GM12878 (cell line): ENCODE data around the gene HSPA2. TPM values are rescaled to one million over a fixed set of nuclear protein-coding genes. Genes with fewer than 3 reads are reported as not detected.

Experiments
- ATAC-seq: fragments of 200-7000 bp; cut with Tn5 transposase; 3 replicates; pipeline ENCODE4 v1.9.1; 2020; ENCODE audit warnings: mild to moderate bottlenecking, moderate library complexity
- BruUV-seq: library from RNA; stranded (reverse); fragments of 400-500 nt; replicated peaks from 2 replicates; lab custom pipeline; 2021; lab: Mats Ljungman, UMichigan
- CTCF ChIA-PET: fragments of 300-600 bp; sonication (Branson Sonifier 250); formaldehyde crosslinking; extraction: SDS; loops from one replicate; lab custom pipeline; 2021; ENCODE audit warnings: inconsistent platforms; lab: Yijun Ruan, JAX
- POLR2A ChIA-PET: fragments of 350-600 bp; formaldehyde crosslinking; extraction: SDS; loops from one replicate; lab custom pipeline; 2021; ENCODE audit warnings: inconsistent platforms; lab: Charles Lee
- RAD21 ChIA-PET: fragments of 300-600 bp; sonication (Branson Sonifier 250); formaldehyde crosslinking; loops from one replicate; lab custom pipeline; 2023; ENCODE audit warnings: antibody characterized with exemption; ENCODE audit not compliant: unreplicated experiment; lab: Charles Lee
- SMC1A ChIA-PET: fragments of 300-600 bp; sonication (Branson Sonifier 250); formaldehyde crosslinking; loops from one replicate; lab custom pipeline; 2023; ENCODE audit not compliant: unreplicated experiment, uncharacterized antibody; lab: Charles Lee
- DNase-seq: peaks from one replicate; pipeline ENCODE4 v3.0.0-alpha.2; 2011; ENCODE audit warnings: low read depth, low spot score
- FAIRE-seq: peaks from 3 replicates; lab custom pipeline; 2011; peaks lifted over from hg19 to GRCh38; lab: Jason Lieb, UNC
- H2AFZ ChIP-seq: 2 replicates; pipeline ENCODE4 v1.6.0; 2011; ENCODE audit warnings: low read depth, low read length, control low read depth; ENCODE audit not compliant: control insufficient read depth
- H3K27ac ChIP-seq: 2 replicates; pipeline ENCODE4 v1.5.1; 2011; ENCODE audit warnings: control low read depth; ENCODE audit not compliant: control insufficient read depth, insufficient read depth
- H3K27me3 ChIP-seq, 2 experiments: replicated peaks in 1 of 2; 2 replicates each; pipeline versions ENCODE4 v1.6.0 to v1.6.1; 2011; ENCODE audit warnings: low read length in 1 of 2; ENCODE audit not compliant: control insufficient read depth in 2 of 2, insufficient read depth in 2 of 2
- H3K36me3 ChIP-seq, 2 experiments: 2 replicates each; pipeline ENCODE4 v1.5.1; 2011; ENCODE audit warnings: low read length in 1 of 2; ENCODE audit not compliant: control insufficient read depth in 2 of 2, insufficient read depth in 2 of 2
- H3K4me1 ChIP-seq: 2 replicates; pipeline ENCODE4 v1.6.1; 2011; ENCODE audit warnings: mild to moderate bottlenecking, low read length, moderate library complexity, mixed read lengths; ENCODE audit not compliant: control insufficient read depth, insufficient read depth
- H3K4me2 ChIP-seq: 2 replicates; pipeline ENCODE4 v1.6.0; 2011; ENCODE audit warnings: control low read depth; ENCODE audit not compliant: control insufficient read depth, insufficient read depth
- H3K4me3 ChIP-seq: fragments of 200-600 bp; sonication (generic); 2 replicates; pipeline ENCODE4 v1.5.1; 2016
- H3K79me2 ChIP-seq: 2 replicates; pipeline ENCODE4 v1.6.0; 2011; ENCODE audit warnings: low read length; ENCODE audit not compliant: control insufficient read depth, insufficient read depth
- H3K9ac ChIP-seq: 2 replicates; pipeline ENCODE4 v1.8.0; 2011; ENCODE audit warnings: low read length, control low read depth, mixed read lengths; ENCODE audit not compliant: control insufficient read depth, insufficient read depth
- H3K9me3 ChIP-seq: replicated peaks from 3 replicates; pipeline ENCODE4 v1.5.1; 2011; ENCODE audit warnings: mild to moderate bottlenecking, low read length; ENCODE audit not compliant: control insufficient read depth, insufficient read depth
- H4K20me1 ChIP-seq: 2 replicates; pipeline ENCODE4 v1.6.0; 2011; ENCODE audit not compliant: control insufficient read depth, insufficient read depth
- BACH1 ChIP-seq: fragments of 450-650 bp; IDR thresholded peaks from 2 replicates; pipeline ENCODE4 v1.6.1; 2017; ENCODE audit warnings: mild to moderate bottlenecking, borderline replicate concordance
- CEBPB ChIP-seq, 2 experiments: fragments of 150-350 bp in 1 of 2; IDR thresholded peaks; 2 replicates each; pipeline ENCODE4 v1.6.1; 2012 to 2014; ENCODE audit warnings: low read depth in 2 of 2, low read length in 2 of 2, borderline replicate concordance in 1 of 2, inconsistent platforms in 1 of 2
- EED ChIP-seq: sonication (generic); IDR thresholded peaks from 2 replicates; pipeline ENCODE4 v1.6.1; 2016; ENCODE audit warnings: antibody characterized with exemption, low read depth
- FOXM1 ChIP-seq: IDR thresholded peaks from 2 replicates; pipeline ENCODE4 v1.6.1; 2012; ENCODE audit warnings: low read depth, mild to moderate bottlenecking, inconsistent platforms, low read length, moderate library complexity
- JUNB ChIP-seq: IDR thresholded peaks from 2 replicates; pipeline ENCODE4 v1.6.1; 2016; ENCODE audit warnings: antibody characterized with exemption, mild to moderate bottlenecking
- KAT2A ChIP-seq: conservative IDR thresholded peaks from 2 replicates; pipeline ENCODE4 v1.6.1; 2011; ENCODE audit warnings: low read depth, low read length; ENCODE audit not compliant: control insufficient read depth
- NBN ChIP-seq: fragments of 450-650 bp; IDR thresholded peaks from 2 replicates; pipeline ENCODE4 v1.6.1; 2016
- NFIC ChIP-seq: IDR thresholded peaks from 2 replicates; pipeline ENCODE4 v1.6.1; 2012; ENCODE audit warnings: low read depth, mild to moderate bottlenecking, inconsistent platforms, low read length, moderate library complexity
- NR2C2 ChIP-seq: IDR thresholded peaks from 2 replicates; pipeline ENCODE4 v1.6.1; 2011; ENCODE audit warnings: borderline replicate concordance, low read depth; ENCODE audit not compliant: control insufficient read depth, insufficient read length
- RAD21 ChIP-seq: IDR thresholded peaks from 2 replicates; pipeline ENCODE4 v1.6.1; 2011; ENCODE audit warnings: mild to moderate bottlenecking, low read depth, low read length, moderate library complexity; ENCODE audit not compliant: insufficient read depth
- RAD51 ChIP-seq: fragments of 450-650 bp; IDR thresholded peaks from 2 replicates; pipeline ENCODE4 v1.6.1; 2016; ENCODE audit warnings: moderate library complexity, mild to moderate bottlenecking, inconsistent platforms
- RB1 ChIP-seq: fragments of 450-650 bp; formaldehyde crosslinking; IDR thresholded peaks from 2 replicates; pipeline ENCODE4 v1.6.1; 2017; ENCODE audit warnings: mild to moderate bottlenecking, borderline replicate concordance
- TAF1 ChIP-seq: IDR thresholded peaks from 2 replicates; pipeline ENCODE4 v1.6.1; 2011; ENCODE audit warnings: mild to moderate bottlenecking, low read depth, low read length, borderline replicate concordance
- ZNF207 ChIP-seq: fragments of 450-650 bp; IDR thresholded peaks from 2 replicates; pipeline ENCODE4 v1.6.1; 2014; ENCODE audit warnings: antibody characterized with exemption, mild to moderate bottlenecking, borderline replicate concordance
- ZNF24 ChIP-seq: fragments of 450-650 bp; IDR thresholded peaks from 2 replicates; pipeline ENCODE4 v1.6.1; 2017; ENCODE audit warnings: antibody characterized with exemption, mild to moderate bottlenecking
- ZNF622 ChIP-seq: fragments of 450-650 bp; IDR thresholded peaks from 2 replicates; pipeline ENCODE4 v1.6.1; 2017; ENCODE audit warnings: mild to moderate bottlenecking, inconsistent platforms
- WGBS: methylation state at CpG from one replicate; pipeline ENCODE4 v1.1.6; 2016; ENCODE audit warnings: low lambda C conversion rate; ENCODE audit not compliant: insufficient replicate concordance, insufficient coverage; ENCODE audit errors: missing lambda C conversion rate; 5-methylcytosine and 5-hydroxymethylcytosine counted together
- in situ Hi-C: fragments of 300-500 bp; cut with MboI; formaldehyde crosslinking; loops from 9 replicates; pipeline ENCODE4 v1.14.3; 2018; ENCODE audit warnings: mixed read lengths
- intact Hi-C: fragments of 100-400 bp; cut with micrococcal nuclease; formaldehyde crosslinking; loops from one replicate; pipeline ENCODE4 v1.14.2; 2022; ENCODE audit not compliant: unreplicated experiment
- polyA plus RNA-seq, 11 experiments: library from polyadenylated mRNA; depleted of rRNA in 4 of 11; unstranded in 6 of 11; stranded (reverse) in 5 of 11; fragments of >200 nt; fragmentation: Nextera tagmentation in 4 of 11; fragmentation: Illumina TruSeq in 1 of 11; extraction: Ambion mirVana in 4 of 11; extraction: Trizol in 1 of 11; gene quantifications; 1 replicate in 1 of 11; 2 replicates in 10 of 11; pipeline versions ENCODE4 v1.2.1 to v1.2.3, GENCODE V29; 2011 to 2016; ENCODE audit warnings: inconsistent platforms in 2 of 11, missing spikeins in 2 of 11, low read depth in 1 of 11
- total RNA-seq, 4 experiments: library from RNA; depleted of rRNA in 3 of 4; stranded (reverse); fragments of >200 nt in 3 of 4; fragmentation: Illumina TruSeq in 1 of 4; extraction: Trizol in 1 of 4; gene quantifications; 2 replicates each; pipeline versions ENCODE4 v1.2.1 to v1.2.3, GENCODE V29; 2013 to 2021
- TF ChIP-seq, protein P1 (sequence below): fragments of 150-350 bp; IDR thresholded peaks from 2 replicates; pipeline ENCODE4 v1.6.1; 2014; ENCODE audit warnings: mild to moderate bottlenecking, low read depth, low read length
- TF ChIP-seq, protein P2 (sequence below): IDR thresholded peaks from 2 replicates; pipeline ENCODE4 v1.6.1; 2012; ENCODE audit warnings: low read depth, low read length, improper control_type of control experiment

HSPA2 gene
- total and polyA plus RNA-seq, 10 of the 15 experiments (the other 5 are each of a cell fraction or from before 2014, with no cell fraction given), result 0.02 to 1.2 (median 0.65) TPM

DNA sequence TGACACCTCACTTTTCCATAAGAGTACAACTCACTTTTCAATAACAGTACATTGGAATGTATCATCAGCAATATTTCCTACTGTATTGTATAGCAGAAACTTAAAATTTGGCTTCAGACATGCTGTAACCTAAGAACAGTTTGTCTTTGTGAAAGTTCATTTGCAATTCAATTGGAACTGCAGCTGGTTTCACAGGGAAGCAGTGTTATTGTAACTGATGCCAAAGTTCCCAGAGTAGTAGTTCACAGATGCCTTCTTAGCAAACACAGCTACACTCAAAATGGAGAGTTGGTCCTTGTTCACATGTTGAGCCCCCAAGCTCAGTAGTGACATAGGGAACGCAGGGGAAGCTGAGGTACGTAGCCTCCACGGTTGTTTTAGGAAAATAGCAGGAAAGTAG is 32.6 kb downstream of the HSPA2 start:
- no peaks in the 10 kb centered on the region for H3K4me1 ChIP-seq
- H3K79me2 ChIP-seq, result no peaks in the 10 kb centered on the region
- DNase-seq (no peak), FAIRE-seq (no peak), ATAC-seq (no peak)
- CTCF ChIA-PET, result interaction anchor here (1.3 kb wide), 1 partner anchor 64 kb away, joined by 4 read pairs; no protein-coding TSS in a partner anchor
- H3K27ac ChIP-seq, result no peak overlapping the region
- H3K4me3 ChIP-seq, result no peak overlapping the region
- in situ Hi-C loops, result no loop called here
- TF ChIP-seq JUNB (no peak), CEBPB (IDR thresholded peaks at IDR 0.05; ENCODE audit: borderline replicate concordance in 1 of 2, low read depth in 2 of 2, low read length in 2 of 2) (no peak), NFIC (no peak), TAF1 (no peak), RB1 (no peak)
- H3K9ac ChIP-seq, result no peak overlapping the region
- SMC1A ChIA-PET, result interaction anchor here (1.3 kb wide), 1 partner anchor 17 kb away, joined by 4 read pairs; no protein-coding TSS in a partner anchor
- H2AFZ ChIP-seq, result no peak overlapping the region
- POLR2A ChIA-PET, result interaction anchor here (0.6 kb wide), 1 partner anchor 1107 kb away, joined by 7 read pairs; no protein-coding TSS in a partner anchor
- WGBS, result 25% methylated on average over 3 of the region's 3 CpGs
- no peaks in the 10 kb centered on the region for H4K20me1 ChIP-seq
- no TSS peak for BruUV-seq
- H3K27me3 ChIP-seq, result no peaks in the 10 kb centered on the region; a peak in 1 of 4 replicates
- H3K9me3 ChIP-seq, result no peaks in the 10 kb centered on the region
- RAD21 ChIA-PET, result no interaction called here
- intact Hi-C loops, result no loop called here
- no peak overlapping the region for H3K4me2 ChIP-seq
- H3K36me3 ChIP-seq, result no peaks in the 10 kb centered on the region

DNA sequence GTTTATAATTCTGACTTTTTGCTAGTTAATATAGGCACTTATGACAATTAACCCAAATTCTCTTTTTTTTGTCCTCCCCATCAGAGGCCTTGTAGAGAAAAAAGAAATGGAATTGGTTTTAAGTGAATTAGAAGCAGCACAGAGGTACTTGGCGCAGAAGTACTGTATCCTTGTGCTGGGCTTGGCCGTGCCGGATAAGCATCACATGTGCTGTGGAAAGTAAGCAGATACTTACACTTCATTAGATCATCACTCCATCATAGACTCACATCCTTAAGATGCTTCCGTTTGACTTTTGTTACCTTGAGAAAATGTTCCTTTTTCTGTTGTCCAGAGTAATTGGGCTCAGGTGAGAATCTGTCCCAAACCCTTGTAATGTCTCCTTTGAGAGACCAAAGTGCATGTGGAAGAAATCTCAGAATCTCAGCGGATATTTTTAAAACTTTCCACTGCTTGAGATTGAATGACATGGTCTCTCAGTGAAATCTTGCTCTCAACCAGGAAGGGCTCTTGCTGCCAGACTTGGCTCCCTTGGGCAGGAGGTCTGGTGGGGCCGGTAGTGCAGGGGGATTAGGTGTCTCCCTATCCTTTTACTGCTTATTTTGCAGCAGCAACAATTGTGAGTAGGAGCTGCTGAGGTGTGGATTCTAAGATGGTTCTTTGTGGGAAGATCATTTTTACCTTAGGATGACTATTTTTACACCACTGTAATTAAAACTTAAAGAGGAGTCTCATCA is 34.0 kb downstream of the HSPA2 start:
- no peaks in the 10 kb centered on the region for H3K79me2 ChIP-seq
- ATAC-seq, result no peak
- intact Hi-C loops, result no loop called here
- RAD21 ChIA-PET, result no interaction called here
- WGBS, result 85% methylated on average over 6 of the region's 6 CpGs
- no peak overlapping the region for H3K4me2 ChIP-seq
- BruUV-seq, result no TSS peak
- no peaks in the 10 kb centered on the region for H4K20me1 ChIP-seq
- no peak for FAIRE-seq
- POLR2A ChIA-PET, result no interaction called here
- CTCF ChIA-PET, result no interaction called here
- H3K9me3 ChIP-seq, result no peaks in the 10 kb centered on the region
- in situ Hi-C loops, result no loop called here
- H2AFZ ChIP-seq, result no peak overlapping the region
- SMC1A ChIA-PET, result no interaction called here
- no peak overlapping the region for H3K9ac ChIP-seq
- no peak for DNase-seq
- no peak overlapping the region for H3K4me3 ChIP-seq
- no peak overlapping the region for H3K27ac ChIP-seq
- no peaks in the 10 kb centered on the region; a peak in 1 of 4 replicates for H3K27me3 ChIP-seq
- no peaks in the 10 kb centered on the region for H3K36me3 ChIP-seq
- H3K4me1 ChIP-seq, result no peaks in the 10 kb centered on the region
- no peak for TF ChIP-seq KAT2A
- TF ChIP-seq ZNF24, result no peak
- no peak for TF ChIP-seq EED
- no peak for TF ChIP-seq NBN
- TF ChIP-seq, protein P1, sequence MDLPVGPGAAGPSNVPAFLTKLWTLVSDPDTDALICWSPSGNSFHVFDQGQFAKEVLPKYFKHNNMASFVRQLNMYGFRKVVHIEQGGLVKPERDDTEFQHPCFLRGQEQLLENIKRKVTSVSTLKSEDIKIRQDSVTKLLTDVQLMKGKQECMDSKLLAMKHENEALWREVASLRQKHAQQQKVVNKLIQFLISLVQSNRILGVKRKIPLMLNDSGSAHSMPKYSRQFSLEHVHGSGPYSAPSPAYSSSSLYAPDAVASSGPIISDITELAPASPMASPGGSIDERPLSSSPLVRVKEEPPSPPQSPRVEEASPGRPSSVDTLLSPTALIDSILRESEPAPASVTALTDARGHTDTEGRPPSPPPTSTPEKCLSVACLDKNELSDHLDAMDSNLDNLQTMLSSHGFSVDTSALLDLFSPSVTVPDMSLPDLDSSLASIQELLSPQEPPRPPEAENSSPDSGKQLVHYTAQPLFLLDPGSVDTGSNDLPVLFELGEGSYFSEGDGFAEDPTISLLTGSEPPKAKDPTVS, result no peak
- no peak for TF ChIP-seq RAD21
- TF ChIP-seq, protein P2, sequence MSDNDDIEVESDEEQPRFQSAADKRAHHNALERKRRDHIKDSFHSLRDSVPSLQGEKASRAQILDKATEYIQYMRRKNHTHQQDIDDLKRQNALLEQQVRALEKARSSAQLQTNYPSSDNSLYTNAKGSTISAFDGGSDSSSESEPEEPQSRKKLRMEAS, result no peak
- TF ChIP-seq ZNF622, result no peak
- TF ChIP-seq ZNF207, result no peak
- no peak for TF ChIP-seq NR2C2
- no peak for TF ChIP-seq RAD51
- no peak for TF ChIP-seq FOXM1
- no peak for TF ChIP-seq BACH1
